NCI-H460 (cell line): ENCODE measurements around the gene SPANXN2. TPM values are rescaled to one million over a fixed set of nuclear protein-coding genes. Genes with fewer than 3 reads are reported as not detected.
"Not testable (repeated sequence)": the region's sequence is repeated elsewhere in the genome, so short reads cannot be mapped to it uniquely, and the experiment has no call there.

Source experiments
- DNase-seq: peaks from one replicate; pipeline ENCODE4 v3.0.0-alpha.2; 2016; ENCODE audit warnings: low read depth; ENCODE audit errors: extremely low read depth
- polyA plus RNA-seq: library from polyadenylated mRNA; depleted of rRNA; stranded (reverse); fragments of >200 nt; gene quantifications from 2 replicates; pipeline ENCODE4 v1.2.3, GENCODE V29; 2014; cell fraction: nucleus; rRNA removed
- total RNA-seq: library from RNA; depleted of rRNA; stranded (reverse); fragments of >200 nt; shearing (Covaris generic); gene quantifications from 2 replicates; pipeline ENCODE4 v1.2.3, GENCODE V29; 2014; rRNA removed

Gene SPANXN2, protein sequence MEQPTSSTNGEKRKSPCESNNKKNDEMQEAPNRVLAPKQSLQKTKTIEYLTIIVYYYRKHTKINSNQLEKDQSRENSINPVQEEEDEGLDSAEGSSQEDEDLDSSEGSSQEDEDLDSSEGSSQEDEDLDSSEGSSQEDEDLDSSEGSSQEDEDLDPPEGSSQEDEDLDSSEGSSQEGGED
- total RNA-seq = not detected in 2 replicates
- not detected in 2 replicates for polyA plus RNA-seq

DNA sequence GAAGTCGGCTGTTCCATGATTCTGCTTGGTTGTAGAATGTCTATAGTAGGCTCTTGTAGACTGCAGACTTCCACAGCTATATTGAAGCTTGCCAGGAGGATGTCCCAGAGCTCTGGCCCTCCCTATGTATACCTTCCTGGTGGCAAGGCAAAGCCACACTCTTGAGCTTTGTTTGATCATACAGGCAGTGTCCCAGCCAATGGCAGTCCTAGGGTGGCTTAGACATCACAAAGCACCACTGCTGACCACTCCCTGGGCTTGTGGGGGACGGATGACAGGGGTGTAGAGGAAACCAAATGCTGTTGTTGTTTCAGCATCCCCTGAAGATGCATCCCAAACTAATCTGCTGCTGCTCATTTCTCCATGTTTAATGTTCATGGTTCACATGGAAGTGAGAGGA, at the start of gene SPANXN2:
SPANXN2 (minus strand) TSS at position 101 of the 400 bp plus-strand sequence; CDS start at position 17, 84 bp downstream.
- not testable (repeated sequence) for DNase-seq

DNA sequence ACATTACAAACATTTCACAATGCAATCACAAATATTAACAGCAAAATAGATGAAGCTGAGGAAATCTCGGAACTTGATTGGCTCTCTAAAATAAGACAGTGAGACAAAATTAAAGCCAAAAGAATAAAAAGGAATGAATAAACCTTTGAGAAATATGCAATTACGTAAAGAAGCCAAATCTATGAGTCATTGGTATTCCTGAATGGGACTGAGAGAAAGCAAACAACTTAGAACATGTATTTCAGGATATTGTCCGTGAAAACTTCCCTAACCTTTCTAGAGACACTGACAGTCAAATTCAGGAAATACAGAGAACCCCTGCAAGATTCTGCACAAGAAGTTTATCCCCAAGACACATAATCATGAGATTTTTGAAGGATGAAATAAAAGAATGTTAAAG, 48.4 kb upstream of the SPANXN2 start:
- DNase-seq = no peak

DNA sequence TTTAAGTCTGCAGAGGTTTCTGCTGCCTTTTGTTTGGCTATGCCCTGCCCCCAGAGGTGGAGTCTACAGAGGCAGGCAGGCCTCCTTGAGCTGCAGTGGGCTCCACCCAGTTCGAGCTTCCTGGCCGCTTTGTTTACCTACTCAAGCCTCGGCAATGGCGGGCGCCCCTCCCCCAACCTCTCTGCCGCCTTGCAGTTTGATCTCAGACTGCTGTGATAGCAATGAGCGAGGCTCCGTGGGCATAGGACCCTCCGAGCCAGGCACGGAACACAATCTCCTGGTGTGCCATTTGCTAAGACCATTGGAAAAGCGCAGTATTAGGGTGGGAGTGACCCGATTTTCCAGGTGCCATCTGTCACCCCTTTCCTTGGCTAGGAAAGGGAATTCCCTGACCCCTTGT, 47.2 kb upstream of the SPANXN2 start:
- DNase-seq = not testable (repeated sequence)

DNA sequence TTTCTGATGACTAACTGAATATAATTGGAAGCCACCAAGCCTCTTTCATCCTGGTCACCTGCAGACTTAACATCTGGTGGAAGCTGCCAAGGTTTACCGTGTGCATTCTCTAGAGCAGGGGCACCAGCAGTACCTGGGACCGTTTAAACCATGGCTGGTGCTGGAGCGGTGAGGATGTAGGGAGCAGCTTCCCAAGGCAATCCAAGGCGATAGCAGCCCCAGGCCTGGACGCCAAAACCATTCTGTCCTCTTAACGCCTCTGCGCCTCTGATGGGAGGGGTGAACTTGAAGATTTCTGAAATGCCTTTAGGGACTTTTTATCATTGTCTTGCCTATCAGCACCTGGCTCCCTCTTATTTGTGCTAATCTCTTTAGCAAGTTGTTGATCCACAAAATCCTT, 37.3 kb upstream of the SPANXN2 start:
- no peak for DNase-seq

DNA sequence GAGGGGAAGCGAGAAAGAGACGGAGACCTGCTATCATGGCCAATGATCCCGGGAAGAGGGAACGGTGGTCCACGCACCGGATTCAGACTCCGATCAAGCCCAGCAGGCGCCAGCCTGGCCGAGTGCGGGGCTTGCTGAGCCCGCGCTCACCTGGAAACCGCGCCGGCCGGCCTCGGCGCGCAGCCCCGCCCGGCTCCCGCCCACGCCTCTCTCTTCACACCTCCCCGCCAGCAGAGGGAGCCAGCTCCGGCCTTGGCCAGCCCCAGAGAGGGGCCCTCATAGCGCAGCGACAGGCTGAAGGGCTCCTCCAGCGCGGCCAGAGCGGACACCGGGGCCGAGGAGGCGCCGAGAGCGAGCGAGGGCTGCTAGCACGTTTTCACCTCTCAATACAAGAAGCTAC, 36.8 kb upstream of the SPANXN2 start:
- no peak for DNase-seq

DNA sequence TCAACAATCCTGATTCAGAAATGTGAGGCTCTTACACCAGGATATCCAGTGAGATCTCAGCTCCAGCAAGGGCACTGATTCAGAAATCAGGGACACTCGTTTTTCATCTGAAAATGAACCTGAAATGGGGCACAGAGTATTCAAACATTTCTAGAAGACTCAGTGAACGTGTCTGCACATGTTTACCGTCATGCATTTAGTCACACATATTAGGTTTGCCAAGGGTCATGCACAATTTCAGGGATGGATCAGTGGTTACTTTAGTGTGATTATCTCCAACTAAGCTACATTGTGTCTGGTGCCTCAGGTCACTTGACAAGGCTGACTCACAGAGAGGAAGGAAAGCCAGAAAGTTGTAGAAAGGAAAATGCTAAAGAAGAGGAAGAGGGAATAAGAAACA, 33.6 kb upstream of the SPANXN2 start:
- DNase-seq = no peak

DNA sequence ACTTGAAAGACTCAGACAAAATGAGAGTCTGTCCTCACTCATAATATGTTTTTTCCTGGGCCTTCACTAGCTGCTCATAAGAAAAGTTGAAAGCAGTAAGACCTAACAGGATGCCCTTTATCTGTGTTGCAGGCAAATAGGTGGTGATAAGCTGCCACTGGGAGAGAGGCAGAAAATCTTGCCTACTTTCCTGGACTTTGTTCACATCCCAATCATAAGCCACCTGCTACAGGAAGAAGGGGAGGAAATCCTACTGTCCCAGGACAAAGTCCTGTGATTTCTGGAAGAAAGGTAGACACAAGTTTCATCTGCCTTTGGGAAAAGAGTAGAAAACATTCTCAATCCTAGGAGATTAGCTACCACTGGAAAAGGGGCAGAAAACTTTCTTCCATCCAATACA, 13.3 kb upstream of the SPANXN2 start:
- DNase-seq = no peak

DNA sequence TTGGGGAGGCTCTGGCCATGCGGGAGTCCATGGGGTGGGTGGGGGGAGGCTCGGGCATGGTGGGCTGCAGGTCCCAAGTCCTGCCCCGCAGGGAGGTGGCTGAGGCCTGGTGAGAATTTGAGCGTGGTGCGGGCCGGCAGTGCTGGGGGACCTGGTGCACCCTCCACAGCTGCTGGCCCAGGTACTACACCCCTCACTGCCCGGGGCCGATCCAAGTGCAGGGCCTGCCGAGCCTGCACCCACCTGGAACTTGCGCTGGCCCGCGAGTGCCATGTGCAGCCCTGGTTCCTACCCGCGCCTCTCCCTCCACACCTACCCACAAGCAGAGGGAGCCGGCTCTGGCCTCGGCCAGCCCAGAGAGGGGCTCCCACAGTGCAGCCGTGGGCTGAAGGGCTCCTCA, 5.7 kb upstream of the SPANXN2 start:
- no peak for DNase-seq

DNA sequence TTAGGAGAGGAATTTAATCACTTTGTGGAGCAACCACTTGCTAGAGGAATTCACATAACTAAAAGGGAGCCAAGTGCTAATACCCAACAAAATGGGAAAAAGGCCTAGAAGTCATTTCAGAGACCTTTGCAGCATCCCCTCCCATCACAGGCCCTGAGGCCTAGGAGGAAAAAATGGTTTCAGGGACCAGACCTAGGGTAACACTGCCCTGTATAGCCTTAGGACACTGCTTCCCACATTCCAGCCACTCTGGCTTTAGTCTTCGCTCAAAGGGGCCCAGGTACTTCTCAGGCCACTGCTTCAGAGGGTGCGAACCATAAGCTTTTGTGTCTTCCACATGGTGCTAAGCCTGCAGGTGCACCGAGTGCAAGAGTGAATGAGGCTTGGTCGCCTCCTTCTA, 19.1 kb downstream of the SPANXN2 start:
- no peak for DNase-seq

DNA sequence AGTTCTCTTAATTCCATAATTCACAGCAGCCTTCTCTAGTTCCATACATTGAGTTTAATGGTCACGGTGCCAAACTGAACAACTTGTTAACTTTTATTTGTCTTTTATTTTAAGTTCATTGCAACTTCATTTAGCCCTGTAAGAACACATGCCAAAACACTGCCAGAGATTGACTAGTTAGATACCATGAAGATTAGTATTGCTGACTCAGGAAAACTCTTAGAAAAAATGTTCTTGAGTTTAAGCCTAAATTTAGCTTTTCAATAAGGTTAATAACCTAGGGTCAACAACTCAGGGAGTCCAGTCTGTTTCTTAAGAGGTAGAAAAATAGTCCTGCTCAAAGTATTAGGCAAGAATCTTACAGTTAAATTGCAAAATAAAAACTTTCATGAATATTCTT, 25.7 kb downstream of the SPANXN2 start:
- DNase-seq = no peak

DNA sequence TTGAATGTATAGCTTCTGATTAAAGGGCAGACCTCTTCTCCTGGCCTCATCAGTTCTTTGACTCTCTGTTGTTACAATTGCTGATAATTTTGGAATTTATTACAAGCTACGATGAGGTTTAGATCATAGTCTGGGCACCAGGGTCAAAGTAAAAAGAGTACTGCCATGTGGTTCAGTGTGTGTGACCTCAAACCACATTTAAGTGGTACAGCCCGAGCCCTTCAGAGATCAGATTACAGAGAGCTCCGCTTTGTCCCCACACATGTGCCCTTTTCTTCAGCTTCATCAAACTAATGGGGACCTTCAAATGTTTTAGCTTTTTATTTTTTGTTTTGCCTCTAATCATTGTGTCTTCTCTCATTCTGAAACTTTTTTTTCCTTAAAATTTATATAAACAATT, 37.1 kb downstream of the SPANXN2 start:
- no peak for DNase-seq

DNA sequence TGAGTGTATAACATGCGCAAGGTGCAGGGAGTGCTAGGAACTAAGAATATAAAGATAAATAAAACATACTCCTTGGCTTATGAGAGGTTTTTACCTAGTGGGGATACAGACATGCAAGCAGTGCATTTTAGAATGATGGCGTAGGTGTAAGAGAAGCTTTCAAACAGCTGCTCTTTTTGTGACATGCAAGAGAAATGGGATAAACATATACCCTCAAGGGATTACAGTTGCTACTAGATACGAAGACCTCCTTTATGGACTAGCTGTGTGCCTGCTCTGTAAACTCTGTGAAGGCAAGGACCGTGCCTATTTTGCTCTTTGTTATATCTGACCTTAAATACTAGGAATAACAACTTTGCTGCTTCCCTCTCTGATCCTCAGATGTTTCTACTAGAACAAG, 45.6 kb downstream of the SPANXN2 start:
- no peak for DNase-seq

DNA sequence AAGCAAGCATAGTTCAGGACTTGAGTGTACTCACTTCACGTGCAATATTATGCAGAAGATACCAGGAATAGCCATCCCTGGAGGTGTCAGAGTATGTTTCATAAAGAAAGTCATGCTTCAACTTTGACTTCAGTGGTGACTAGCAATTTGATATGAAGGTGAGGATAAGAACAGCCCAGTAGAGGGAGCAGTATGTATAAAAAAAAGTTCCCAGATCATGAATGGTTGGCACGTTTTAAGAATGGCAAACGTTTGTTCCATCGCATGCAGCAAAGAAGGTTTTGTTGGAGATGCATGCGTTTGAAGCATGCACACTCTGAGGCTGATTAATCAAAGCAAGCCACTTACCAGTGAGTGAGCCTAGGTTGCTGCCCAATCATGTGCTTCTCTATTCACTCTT, 51.2 kb downstream of the SPANXN2 start:
- DNase-seq = peak; percentile 34

DNA sequence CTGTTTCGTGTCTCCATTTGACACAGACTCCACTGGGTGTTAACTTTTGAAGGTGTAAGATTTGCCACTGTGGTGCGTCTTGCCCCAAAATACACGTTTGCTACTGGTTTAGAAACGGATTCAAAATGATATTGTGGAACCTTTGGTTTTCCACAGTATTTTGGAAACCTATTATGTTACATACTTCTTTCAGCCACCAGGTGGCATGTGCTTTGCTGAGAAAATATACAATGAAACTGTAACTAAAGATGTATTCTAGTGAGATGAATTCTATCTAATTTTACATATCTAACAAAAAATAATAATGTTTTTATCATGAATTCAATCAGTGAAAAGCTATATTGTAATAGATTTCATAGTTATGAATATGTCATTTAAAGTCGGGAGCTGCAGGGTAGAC, 56.2 kb downstream of the SPANXN2 start:
- peak; percentile 24 for DNase-seq

DNA sequence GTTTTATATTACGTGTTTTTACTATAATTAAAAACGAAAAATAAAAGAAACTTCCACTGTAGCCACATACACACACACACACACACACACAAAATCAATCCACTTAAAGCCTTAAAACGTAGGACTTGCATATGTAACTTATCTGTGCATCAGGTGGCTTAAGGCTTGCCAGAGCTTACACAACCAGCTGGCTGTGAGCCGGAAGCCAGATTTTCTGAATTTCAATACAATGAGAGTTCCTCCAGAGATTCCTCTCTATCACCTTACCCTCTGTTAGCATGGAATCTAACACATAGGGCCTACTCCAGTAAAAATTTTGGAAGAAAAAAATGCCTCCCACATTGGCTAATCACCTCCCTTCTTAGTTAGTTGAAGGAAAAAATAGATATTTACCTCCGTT, 56.8 kb downstream of the SPANXN2 start:
- DNase-seq = no peak

Other genes with a start within 250 kb of the SPANXN2 start
- not detected in 2 replicates for gene SPANXN3, start 203.3 kb downstream of the SPANXN2 start, total RNA-seq
- 95.2 and 109 TPM in 2 replicates for gene SLITRK4, start 84.7 kb downstream of the SPANXN2 start, total RNA-seq
- gene UBE2NL, start 163.3 kb upstream of the SPANXN2 start, total RNA-seq = not detected in 2 replicates